Measurements from ENCODE around the gene OPCML. TPM values are rescaled to one million over a fixed set of nuclear protein-coding genes. Genes with fewer than 3 reads are reported as not detected.

Gene OPCML
- total RNA-seq, 1 donor from 2014 or later, result not detected

DNA sequence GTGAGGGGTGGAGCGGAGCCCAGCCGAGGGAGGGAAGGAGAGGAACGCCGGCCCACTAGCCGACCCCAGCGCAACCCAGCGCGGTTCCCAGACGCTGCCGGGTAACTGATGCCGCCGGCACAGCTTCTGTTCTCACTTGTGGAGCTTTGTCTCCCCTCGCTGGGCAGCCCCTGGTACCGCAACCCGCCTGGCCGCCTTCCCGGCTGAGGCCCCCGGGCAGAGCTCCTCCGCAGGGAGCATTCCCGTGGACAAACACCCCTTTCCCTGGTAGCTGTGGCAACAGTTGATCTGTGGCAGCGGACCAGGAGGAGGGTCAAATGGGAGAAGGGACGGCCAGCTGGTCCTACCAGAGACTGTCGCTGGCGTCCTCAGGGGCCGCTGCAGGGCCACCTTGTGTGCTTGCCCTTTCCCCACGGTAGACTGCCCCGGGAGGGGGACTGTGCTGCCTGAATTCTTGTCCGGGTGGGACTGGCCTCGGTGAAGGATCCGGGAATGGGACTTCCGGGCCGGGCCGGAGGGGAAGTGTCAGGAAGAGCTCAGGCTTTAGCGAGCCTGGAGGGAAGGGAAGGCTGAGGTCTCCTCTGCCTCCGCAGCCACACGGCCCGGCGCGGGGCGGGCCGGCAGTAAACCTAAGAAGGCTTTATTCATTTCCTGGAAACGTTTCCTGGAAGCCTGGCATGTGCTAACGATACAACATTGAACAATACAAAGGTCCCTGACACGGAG, 468.0 kb downstream of the OPCML start:
- intact Hi-C loops (cut with micrococcal nuclease), result no loop called here
- Mint-ChIP-seq H3K4me1 (no peaks in the 10 kb centered on the region), H3K9me3 (no peaks in the 10 kb centered on the region), H3K27me3 (peaks cover 21% of the 10 kb centered on the region), H3K27ac (no peak overlapping the region), H3K36me3 (ENCODE audit: low read depth) (no peaks in the 10 kb centered on the region), H3K4me3 (no peak overlapping the region)
- ChIA-PET CTCF (no interaction called here), POLR2A (no interaction called here)
- TF ChIP-seq CTCF (IDR thresholded peaks at IDR 0.05), result no peak
- DNase-seq (no peak), ATAC-seq (ENCODE audit: low read depth) (no peak)

DNA sequence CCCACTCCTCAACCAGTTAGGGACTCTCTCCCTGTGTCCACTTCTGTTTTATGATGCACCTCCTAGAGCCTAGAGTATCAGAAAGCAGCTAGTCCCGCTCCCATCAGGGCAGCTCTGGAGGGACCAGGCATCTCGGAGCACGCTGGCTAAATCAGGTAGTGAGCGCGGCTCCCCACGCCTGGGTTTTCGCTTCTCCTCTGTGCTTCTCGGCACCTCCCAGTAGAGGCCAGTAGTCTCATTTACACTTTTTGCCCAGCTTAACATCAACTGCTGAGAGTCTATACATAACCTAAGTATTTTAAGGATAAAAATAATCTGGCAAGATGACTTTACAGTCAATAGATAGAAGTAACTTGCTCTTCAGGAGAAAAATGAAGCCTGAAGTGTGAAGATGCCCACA, 473.8 kb downstream of the OPCML start:
- TF ChIP-seq CTCF (IDR thresholded peaks at IDR 0.05), result no peak
- Mint-ChIP-seq H3K36me3 (ENCODE audit: low read depth) (no peaks in the 10 kb centered on the region), H3K4me1 (no peaks in the 10 kb centered on the region), H3K9me3 (no peaks in the 10 kb centered on the region), H3K27me3 (peaks cover 2% of the 10 kb centered on the region), H3K27ac (no peak overlapping the region), H3K4me3 (no peak overlapping the region)
- intact Hi-C loops (cut with micrococcal nuclease), result no loop called here
- ChIA-PET POLR2A (no interaction called here), CTCF (no interaction called here)
- DNase-seq (no peak), ATAC-seq (ENCODE audit: low read depth) (no peak)

DNA sequence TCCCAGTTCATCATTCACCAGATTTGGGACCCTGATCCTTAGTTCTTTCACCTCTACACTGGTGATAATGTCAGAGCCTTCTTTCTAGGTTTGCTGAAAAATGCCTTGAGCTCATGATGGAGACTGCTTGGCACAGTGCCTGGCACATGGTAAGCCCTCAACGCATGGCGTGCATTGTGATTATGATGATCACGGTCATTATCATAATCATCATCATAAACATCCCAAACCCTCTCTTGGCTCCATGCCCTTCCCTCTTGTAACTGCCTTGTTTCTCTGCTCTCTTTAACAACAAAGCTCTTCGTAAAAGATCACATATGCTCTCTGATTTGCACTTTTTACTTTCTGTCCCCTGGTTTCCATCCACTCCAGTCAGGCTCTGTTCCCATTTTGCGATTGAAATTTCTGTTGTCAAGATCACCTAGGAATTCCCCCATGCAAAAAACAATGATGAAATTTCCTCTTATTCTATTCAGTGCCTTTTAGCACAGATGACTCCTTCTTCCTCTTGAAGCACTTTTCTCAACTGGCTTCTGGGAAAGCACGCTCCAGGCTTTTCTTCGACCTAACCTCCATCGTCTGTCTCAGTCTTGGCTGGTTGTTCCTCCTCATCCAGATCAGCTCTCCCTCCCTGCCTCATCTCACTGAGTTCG, 479.1 kb downstream of the OPCML start:
- Mint-ChIP-seq H3K27ac (no peak overlapping the region), H3K4me1 (no peaks in the 10 kb centered on the region), H3K9me3 (no peaks in the 10 kb centered on the region), H3K4me3 (no peak overlapping the region), H3K36me3 (ENCODE audit: low read depth) (no peaks in the 10 kb centered on the region), H3K27me3 (no peaks in the 10 kb centered on the region)
- ATAC-seq (ENCODE audit: low read depth) (no peak), DNase-seq (no peak)
- intact Hi-C loops (cut with micrococcal nuclease), result no loop called here
- POLR2A ChIA-PET, result no interaction called here
- CTCF ChIA-PET, result no interaction called here
- TF ChIP-seq CTCF (IDR thresholded peaks at IDR 0.05), result no peak

DNA sequence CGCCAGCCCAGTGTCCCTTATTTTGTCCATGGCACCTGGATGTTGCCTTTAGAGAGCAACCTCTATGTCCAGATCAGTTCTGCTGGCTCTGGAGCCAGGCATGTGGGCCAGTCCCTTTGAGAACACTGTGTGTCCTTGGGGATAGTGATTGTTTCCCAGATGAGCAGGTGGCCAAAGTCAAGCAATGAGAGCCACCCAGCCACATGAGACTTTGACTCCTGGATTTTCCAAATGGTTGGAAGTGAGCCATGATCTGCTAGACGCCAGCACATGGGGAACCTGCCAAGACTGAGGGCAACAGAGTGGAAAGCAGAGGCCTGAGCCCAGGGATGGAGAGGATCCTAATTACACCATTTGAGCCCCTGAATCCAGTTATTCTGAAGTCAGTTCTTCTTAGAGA, 479.8 kb downstream of the OPCML start:
- ChIA-PET CTCF (no interaction called here), POLR2A (no interaction called here)
- no peaks in the 10 kb centered on the region for H3K36me3 Mint-ChIP-seq (ENCODE audit: low read depth)
- ATAC-seq (ENCODE audit: low read depth), result no peak
- H3K27me3 Mint-ChIP-seq, result no peaks in the 10 kb centered on the region
- no peak for TF ChIP-seq CTCF (IDR thresholded peaks at IDR 0.05)
- H3K4me3 Mint-ChIP-seq, result no peak overlapping the region
- intact Hi-C loops (cut with micrococcal nuclease), result no loop called here
- H3K4me1 Mint-ChIP-seq, result no peaks in the 10 kb centered on the region
- H3K27ac Mint-ChIP-seq, result no peak overlapping the region
- no peak for DNase-seq
- no peaks in the 10 kb centered on the region for H3K9me3 Mint-ChIP-seq

- TF ChIP-seq CTCF (IDR thresholded peaks at IDR 0.05), result no peak
- ChIA-PET POLR2A (no interaction called here), CTCF (no interaction called here)
- no peaks in the 10 kb centered on the region for H3K36me3 Mint-ChIP-seq (ENCODE audit: low read depth)
- intact Hi-C loops (cut with micrococcal nuclease), result no loop called here
- ATAC-seq (ENCODE audit: low read depth) (no peak), DNase-seq (no peak)
- no peak overlapping the region for H3K4me3 Mint-ChIP-seq
- no peaks in the 10 kb centered on the region for H3K4me1 Mint-ChIP-seq
- no peaks in the 10 kb centered on the region for H3K27me3 Mint-ChIP-seq
- H3K9me3 Mint-ChIP-seq, result no peaks in the 10 kb centered on the region
- no peak overlapping the region for H3K27ac Mint-ChIP-seq
Observed at GRCh38 chr11:133049244-133050019, 482.9 kb downstream of the OPCML start.

Measured in activated B cell treated with CpG ODN at 0.5 μM for 24 hours (primary cell).